ENCODE results near the gene VPS13A. TPM values are rescaled to one million over a fixed set of nuclear protein-coding genes. Genes with fewer than 3 reads are reported as not detected.

The VPS13A gene
- total RNA-seq, 2 donors from 2014 or later = 42.5 to 54.4 TPM

GRCh38 chr9:77307166-77307565, 129.8 kb downstream of the VPS13A start:
- WGBS, 2 donors = 88 to 93% methylated on average over 2 of the region's 2 CpGs
- no peaks in the 10 kb centered on the region for H3K9me3 ChIP-seq
- TF ChIP-seq CTCF (IDR thresholded peaks at IDR 0.05) (no peak), POLR2A (IDR thresholded peaks at IDR 0.05) (no peak)
- DNase-seq (no peak), ATAC-seq (no peak)
- no peaks in the 10 kb centered on the region for H3K36me3 ChIP-seq (replicated peaks in 1 of 2; ENCODE audit: insufficient read depth in 1 of 2, low read depth in 2 of 2)
- intact Hi-C loops (cut with DNase I) = no loop called here
- no peaks in the 10 kb centered on the region for H3K27me3 ChIP-seq
- no peaks in the 10 kb centered on the region for H3K4me1 ChIP-seq
- no peak overlapping the region for H3K4me3 ChIP-seq
- no peak overlapping the region for H3K27ac ChIP-seq

- Histone ChIP-seq H3K4me3 (no peak overlapping the region), H3K4me1 (no peaks in the 10 kb centered on the region), H3K27me3 (no peaks in the 10 kb centered on the region), H3K27ac (no peak overlapping the region), H3K36me3 (replicated peaks in 1 of 2; ENCODE audit: insufficient read depth in 1 of 2, low read depth in 2 of 2) (peaks cover 0 to 4% of the 10 kb centered on the region in 2 donors), H3K9me3 (no peaks in the 10 kb centered on the region)
- DNase-seq = no peak
- intact Hi-C loops (cut with DNase I) = no loop called here
- 89 to 92% methylated on average over 1 of the region's 1 CpG for WGBS, 2 donors
- no peak for ATAC-seq
- no peak for TF ChIP-seq POLR2A (IDR thresholded peaks at IDR 0.05)
- no peak for TF ChIP-seq CTCF (IDR thresholded peaks at IDR 0.05)
These were observed 138.7 kb downstream of the VPS13A start for GRCh38 chr9:77316058-77316457.

- peaks cover 0 to 5% of the 10 kb centered on the region in 2 donors for H3K36me3 ChIP-seq (replicated peaks in 1 of 2; ENCODE audit: insufficient read depth in 1 of 2, low read depth in 2 of 2)
- no peak overlapping the region for H3K4me3 ChIP-seq
- no peaks in the 10 kb centered on the region for H3K4me1 ChIP-seq
- intact Hi-C loops (cut with DNase I) = no loop called here
- 95 to 98% methylated on average over 5 of the region's 5 CpGs for WGBS, 2 donors
- H3K27ac ChIP-seq = no peak overlapping the region
- no peaks in the 10 kb centered on the region for H3K9me3 ChIP-seq
- no peaks in the 10 kb centered on the region for H3K27me3 ChIP-seq
- ATAC-seq = no peak
- no peak for DNase-seq
- no peak for TF ChIP-seq CTCF (IDR thresholded peaks at IDR 0.05)
- TF ChIP-seq POLR2A (IDR thresholded peaks at IDR 0.05) = no peak
These were observed 147.7 kb downstream of the VPS13A start for GRCh38 chr9:77325058-77325457.

GRCh38 chr9:77328102-77328501, 150.8 kb downstream of the VPS13A start:
- WGBS, 2 donors = 86 to 93% methylated on average over 1 of the region's 1 CpG
- H3K36me3 ChIP-seq (replicated peaks in 1 of 2; ENCODE audit: insufficient read depth in 1 of 2, low read depth in 2 of 2) = peaks cover 0 to 5% of the 10 kb centered on the region in 2 donors

More at GRCh38 chr9:77328102-77328501, 150.8 kb downstream of the VPS13A start:
- Histone ChIP-seq H3K4me3 (no peak overlapping the region), H3K27me3 (no peaks in the 10 kb centered on the region), H3K4me1 (no peaks in the 10 kb centered on the region), H3K27ac (no peak overlapping the region), H3K9me3 (no peaks in the 10 kb centered on the region)
- no peak for ATAC-seq
- DNase-seq = no peak
- intact Hi-C loops (cut with DNase I) = no loop called here
- no peak for TF ChIP-seq POLR2A (IDR thresholded peaks at IDR 0.05)
- TF ChIP-seq CTCF (IDR thresholded peaks at IDR 0.05) = no peak
